HPDE6-E6E7 (cell line): ENCODE data around the gene ADAMTS12.

Source experiments
- DNase-seq: peaks from one replicate; pipeline ENCODE4 v3.0.0; 2011; ENCODE audit warnings: missing footprints; ENCODE audit errors: extremely low spot score

ADAMTS12 gene

DNA sequence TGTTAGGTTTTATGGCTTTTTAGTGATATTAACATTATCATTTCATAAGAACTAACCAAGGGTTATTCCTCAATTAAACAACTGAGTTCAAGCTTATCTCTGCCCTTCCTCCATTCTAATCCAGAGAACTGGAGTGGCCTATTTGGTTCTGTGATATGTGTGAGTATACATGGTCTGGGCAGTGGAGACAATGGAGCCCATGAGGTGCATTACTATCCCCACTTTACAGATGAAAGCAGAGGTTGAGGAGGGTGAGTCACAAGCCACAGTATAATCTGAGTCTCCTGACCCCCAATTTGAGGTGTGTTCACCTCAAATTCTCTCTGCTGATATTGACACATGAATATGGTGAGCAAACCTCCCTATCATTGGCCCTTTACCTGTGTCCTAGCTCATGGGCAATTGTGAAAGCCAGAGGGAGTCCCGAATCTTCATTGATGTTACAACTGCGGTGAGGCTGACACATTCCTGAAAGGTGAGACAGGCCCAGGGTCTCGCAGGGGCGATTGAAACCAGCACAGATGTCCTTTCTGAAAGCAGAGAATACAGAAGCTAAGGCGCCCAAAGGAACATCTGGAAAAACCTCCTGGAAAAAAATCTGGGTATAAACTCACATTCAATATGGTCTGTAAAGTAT lies 233.9 kb downstream of the ADAMTS12 start:
- no peak for DNase-seq

GRCh38 chr5:33657176-33657575 lies 234.6 kb downstream of the ADAMTS12 start:
- DNase-seq: no peak

DNA sequence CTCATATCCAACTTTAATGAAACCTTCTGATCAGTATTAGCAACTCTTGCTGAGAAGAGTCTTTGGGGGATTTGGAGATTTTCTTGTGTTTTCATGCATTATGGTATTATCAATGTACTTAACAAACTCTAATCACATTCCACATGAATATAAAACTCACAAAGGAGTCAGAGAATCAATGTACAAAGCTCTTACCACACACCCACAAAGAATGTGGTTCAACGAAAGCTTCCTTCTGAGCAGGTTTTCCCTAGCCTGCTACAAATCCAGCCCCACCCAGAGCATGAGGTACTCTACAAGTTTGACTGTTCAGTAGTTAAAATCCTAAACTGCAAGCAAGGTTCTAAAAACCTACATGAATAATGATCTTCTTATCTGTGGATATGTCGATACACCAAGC lies 240.9 kb downstream of the ADAMTS12 start:
- peak; percentile 6 for DNase-seq

GRCh38 chr5:33649549-33650482 lies 242.0 kb downstream of the ADAMTS12 start:
- DNase-seq: peak; percentile 7

DNA sequence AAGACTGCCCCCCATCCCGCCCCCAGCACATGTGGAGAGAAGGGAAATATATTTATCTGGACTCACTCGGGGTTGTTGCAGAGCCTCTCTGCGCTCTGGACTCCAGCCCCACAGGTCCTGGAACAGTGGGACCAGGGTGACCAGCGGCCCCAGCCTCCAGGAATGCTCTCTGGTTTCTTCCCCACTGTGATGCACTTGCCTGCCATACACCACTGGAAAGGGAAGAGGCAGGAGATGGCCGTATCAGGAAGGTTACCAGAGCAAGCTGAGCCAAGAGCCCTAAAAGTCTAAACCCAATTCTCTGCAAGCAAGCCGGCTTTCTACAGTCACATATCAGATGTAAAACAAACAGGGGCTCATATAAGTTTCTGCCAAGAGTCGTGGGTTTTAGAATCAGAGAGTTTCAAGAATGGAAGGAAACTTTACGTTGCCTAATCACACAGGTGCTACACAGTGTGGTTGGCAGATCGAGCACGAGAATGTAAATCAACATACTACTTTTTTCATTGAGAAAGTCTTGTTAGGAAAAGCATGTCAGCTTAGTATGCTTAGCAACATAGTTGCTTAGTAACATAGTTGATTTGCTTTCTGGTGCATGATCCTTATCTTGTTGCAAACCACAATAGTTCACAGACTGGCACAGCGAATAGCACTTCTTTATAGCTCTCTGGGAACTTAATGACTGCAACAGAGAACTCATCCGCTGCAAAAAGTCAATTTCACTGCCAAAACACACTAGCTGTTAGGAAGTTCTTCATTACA lies 249.9 kb downstream of the ADAMTS12 start:
- DNase-seq: no peak

- no peak for DNase-seq
Measured at GRCh38 chr5:33639474-33639873, 252.3 kb downstream of the ADAMTS12 start.

DNA sequence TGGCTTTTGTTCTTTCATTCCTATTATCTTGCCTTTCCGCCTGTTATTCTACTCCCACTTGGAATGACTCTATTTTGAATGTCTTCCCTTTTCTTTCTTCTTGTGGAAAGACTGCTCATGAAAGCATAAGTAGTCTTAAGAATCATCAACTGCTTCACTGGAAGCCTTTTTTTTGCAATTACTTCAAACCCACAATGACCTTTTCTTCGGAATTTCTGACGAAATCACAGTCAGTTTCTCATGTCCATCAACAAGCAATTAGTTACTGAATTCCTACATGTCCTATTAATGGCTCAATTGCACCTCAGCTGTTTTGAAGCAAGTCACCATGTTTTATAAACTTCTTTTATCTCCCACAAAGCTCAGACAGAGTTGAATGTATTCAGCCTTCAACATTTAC lies 254.8 kb downstream of the ADAMTS12 start:
- no peak for DNase-seq

DNA sequence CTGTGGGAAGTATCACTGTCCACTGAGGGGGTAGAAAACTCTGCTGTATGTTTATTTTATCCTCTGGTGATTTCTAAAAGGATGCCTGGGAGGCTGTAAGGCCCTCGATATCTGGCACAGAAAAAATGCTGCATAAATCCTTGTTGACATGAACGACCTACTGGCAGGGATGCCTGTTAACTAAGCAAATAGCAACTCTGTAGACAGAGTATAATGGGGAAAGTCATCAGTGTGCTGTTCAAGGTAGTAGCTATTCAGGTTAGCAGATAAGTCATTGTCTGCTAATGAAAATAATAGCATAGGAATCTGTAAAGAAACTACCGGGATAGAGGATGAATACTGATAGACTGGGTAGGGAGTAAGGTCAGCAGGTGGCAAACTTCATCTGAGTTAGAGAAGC lies 256.2 kb downstream of the ADAMTS12 start:
- DNase-seq: no peak

GRCh38 chr5:33633699-33634098 lies 258.1 kb downstream of the ADAMTS12 start:
- no peak for DNase-seq

GRCh38 chr5:33631786-33632185 lies 260.0 kb downstream of the ADAMTS12 start:
- DNase-seq: no peak

GRCh38 chr5:33631139-33631538 lies 260.7 kb downstream of the ADAMTS12 start:
- DNase-seq: no peak

DNA sequence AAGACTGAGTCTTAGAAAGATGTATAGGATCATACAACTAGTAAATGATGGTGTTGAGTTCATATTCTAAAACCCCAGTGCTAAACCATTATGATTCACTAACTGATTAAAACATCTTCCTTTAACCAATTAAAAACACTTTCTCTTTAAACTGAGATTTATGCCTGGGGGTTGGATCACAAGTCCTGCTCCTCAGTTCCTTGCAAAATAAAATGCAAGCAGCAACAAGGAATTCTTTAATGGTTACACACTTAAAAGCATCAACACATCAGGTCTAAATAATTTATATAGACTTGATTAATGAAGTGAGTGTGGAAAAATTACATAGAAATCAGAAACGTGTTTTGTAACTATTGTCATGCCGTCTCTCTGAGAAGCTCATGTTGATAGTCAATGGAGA lies 261.8 kb downstream of the ADAMTS12 start:
- DNase-seq: no peak

- no peak for DNase-seq
Measured at GRCh38 chr5:33628796-33629195, 263.0 kb downstream of the ADAMTS12 start.

DNA sequence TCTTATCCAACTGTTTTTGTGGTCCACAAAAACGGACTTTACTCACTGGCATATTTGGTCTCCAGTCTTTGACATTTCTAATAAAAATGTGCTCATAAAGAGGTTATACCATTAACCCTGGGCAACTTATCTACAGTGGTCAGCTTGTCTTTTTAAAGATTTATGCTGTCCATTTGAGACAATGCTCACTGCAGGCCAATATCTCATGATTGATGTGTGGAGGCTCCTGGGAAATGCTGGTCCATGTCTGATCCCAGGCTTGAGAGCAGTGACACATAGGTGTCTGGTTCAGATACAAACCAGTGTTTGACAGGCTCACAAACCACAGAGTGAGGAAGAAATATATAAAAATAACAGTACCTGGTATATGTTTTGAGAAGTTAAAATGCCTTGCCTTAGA lies 270.3 kb downstream of the ADAMTS12 start:
- DNase-seq: no peak

DNA sequence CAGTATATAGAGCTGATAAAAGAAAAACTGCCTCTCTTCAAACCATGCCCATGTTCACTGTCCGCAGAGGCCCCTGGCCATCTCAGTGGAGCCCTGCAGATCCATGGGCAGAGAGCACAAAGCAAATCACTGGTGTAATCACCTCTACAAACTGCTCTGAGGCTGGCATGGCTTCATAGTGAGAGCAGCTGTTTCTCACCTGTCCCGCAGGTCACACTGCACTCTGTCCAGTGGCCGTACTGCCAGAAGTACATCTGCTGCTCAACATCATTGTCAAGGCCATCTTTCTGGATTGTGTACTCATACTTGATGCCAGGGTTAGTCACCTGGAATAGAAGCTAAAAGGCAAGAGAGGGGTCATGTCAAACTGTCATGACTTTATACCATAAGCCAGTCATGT lies 277.8 kb downstream of the ADAMTS12 start:
- no peak for DNase-seq

GRCh38 chr5:33612386-33612785 lies 279.4 kb downstream of the ADAMTS12 start:
- DNase-seq: no peak

DNA sequence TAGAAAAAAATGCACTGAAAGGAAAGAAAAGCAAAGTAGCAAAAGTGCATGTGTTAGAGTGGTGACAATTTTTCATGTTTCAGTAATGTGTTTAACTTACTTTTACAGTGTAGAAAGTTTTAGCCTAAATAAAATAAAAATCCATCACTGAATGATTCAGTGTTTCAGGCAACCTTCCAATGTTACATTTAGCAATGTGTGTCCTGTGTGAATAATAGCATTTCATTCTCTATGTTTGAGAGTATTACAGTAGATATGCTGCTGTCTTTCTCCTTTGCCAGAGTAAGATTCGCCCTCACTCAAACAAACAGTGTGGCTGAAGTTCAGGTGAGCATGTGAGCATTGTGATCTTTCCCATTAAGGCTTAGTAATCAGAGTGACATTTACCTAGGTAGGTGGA lies 279.9 kb downstream of the ADAMTS12 start:
- no peak for DNase-seq

DNA sequence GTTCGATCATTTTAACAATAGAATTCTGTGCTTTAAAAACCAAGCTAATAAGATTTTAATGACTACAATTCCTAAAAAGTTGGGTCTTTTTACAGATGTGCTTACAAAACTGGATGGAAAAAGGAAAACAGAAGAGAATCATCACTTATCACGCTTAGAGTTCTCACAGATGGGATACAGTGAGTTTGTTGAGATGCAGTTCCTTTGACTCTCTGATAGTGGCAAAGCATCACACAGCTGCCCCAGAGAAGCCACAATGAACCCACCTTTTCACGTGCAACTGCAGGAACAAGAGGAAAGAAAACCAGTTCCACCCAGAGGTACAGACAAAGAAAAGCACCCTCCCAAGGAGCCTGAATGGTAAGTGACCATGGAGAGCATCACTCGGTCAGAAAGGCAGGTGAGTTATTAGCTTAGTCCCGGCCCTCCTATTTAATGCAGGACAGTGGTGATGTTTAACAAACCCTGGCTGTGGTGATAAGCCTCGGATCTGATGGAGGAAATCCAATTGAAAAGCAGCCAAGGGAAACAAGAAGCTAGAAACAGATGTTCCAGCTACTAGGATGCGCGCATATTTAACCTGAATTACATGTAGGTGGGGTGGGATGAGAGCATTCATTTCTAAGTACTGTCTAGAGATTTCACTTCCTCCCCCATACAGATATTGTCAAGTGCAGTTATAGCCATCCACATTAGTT lies 283.3 kb downstream of the ADAMTS12 start:
- DNase-seq: no peak

GRCh38 chr5:33604503-33604902 lies 287.3 kb downstream of the ADAMTS12 start:
- no peak for DNase-seq

DNA sequence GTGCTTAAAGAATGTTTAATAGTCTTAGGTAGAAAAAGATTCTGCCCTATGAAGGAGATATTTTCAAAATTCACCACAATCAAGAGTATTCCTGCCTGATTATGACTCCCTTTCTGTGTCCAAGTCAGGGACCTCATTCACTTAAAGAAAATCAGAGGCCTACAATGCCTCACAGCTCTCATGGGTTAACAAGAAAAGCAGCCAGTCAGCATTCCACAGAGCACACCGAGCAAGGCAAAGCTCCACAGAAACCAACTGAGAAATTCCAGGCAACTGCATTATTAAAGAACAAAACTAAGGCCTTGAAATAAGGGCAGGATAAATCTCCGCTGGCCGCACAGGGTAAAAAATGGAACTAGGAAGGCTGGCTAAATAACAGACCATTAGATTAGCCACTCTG lies 289.9 kb downstream of the ADAMTS12 start:
- no peak for DNase-seq

DNA sequence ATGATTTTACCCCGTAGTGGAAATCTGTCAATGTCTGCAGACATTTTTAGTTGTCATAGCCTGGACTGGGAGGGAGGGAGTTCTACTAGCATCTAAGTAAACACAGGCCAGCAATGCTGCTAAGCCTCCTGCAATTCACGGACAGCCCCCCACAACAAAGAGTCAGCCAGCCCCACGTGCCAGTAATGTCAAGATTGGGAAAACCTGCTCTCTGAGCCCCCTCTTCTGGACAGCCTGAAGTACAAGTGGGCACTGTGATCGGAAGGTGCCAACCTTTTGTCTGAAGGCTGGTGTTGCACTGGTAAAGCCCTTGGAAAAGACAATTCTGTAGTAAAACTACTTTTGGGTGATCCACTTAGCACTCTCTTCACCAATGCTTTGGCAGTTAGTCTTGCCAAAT lies 296.5 kb downstream of the ADAMTS12 start:
- no peak for DNase-seq

- DNase-seq: no peak
Measured at GRCh38 chr5:33594006-33594405, 297.8 kb downstream of the ADAMTS12 start.
